Activated CD8-positive, alpha-beta memory T cell treated with anti-CD3 and anti-CD28 coated beads, Interleukin-2, amount 10 ng/mL, durations not matched to agents 7 days and 5 days (primary cell): ENCODE results near the gene SNX5. TPM values are rescaled to one million over a fixed set of nuclear protein-coding genes. Genes with fewer than 3 reads are reported as not detected.

ENCODE experiments used
- ATAC-seq: fragments of 150-1000 bp; cut with Tn5 transposase; one replicate; pipeline ENCODE4 v1.10.0; 2021; ENCODE audit warnings: moderate library complexity
- CTCF ChIA-PET: fragments of 350-600 bp; sonication (Branson Sonifier 250); formaldehyde crosslinking; loops from one replicate; lab custom pipeline; 2021; ENCODE audit warnings: antibody characterized with exemption; lab: Charles Lee
- DNase-seq: peaks from one replicate; pipeline ENCODE4 v3.0.0-alpha.2; 2020
- H3K27ac Mint-ChIP-seq: one replicate; pipeline ENCODE4 v1.8.0; 2021; ENCODE audit warnings: mild to moderate bottlenecking, mixed read lengths
- H3K27me3 Mint-ChIP-seq: one replicate; pipeline ENCODE4 v1.8.0; 2021; ENCODE audit warnings: mixed read lengths
- H3K36me3 Mint-ChIP-seq: one replicate; pipeline ENCODE4 v1.8.0; 2021; ENCODE audit warnings: mild to moderate bottlenecking, mixed read lengths
- H3K4me1 Mint-ChIP-seq: one replicate; pipeline ENCODE4 v1.8.0; 2021; ENCODE audit warnings: mixed read lengths
- H3K4me3 Mint-ChIP-seq: one replicate; pipeline ENCODE4 v1.8.0; 2021; ENCODE audit warnings: mild to moderate bottlenecking, moderate library complexity, mixed read lengths
- H3K9me3 Mint-ChIP-seq: one replicate; pipeline ENCODE4 v1.8.0; 2022; ENCODE audit warnings: low read depth, mixed read lengths
- total RNA-seq, 2 experiments: library from RNA; stranded (reverse); gene quantifications; one replicate each; pipeline ENCODE4 v1.2.3, GENCODE V29; 2021

SNX5 gene
- total RNA-seq, 2 experiments from 2014 or later: 178 to 192 TPM

GRCh38 chr20:17928211-17928611 lies 40.4 kb downstream of the SNX5 start:
- ATAC-seq: no peak
- no peaks in the 10 kb centered on the region for H3K9me3 Mint-ChIP-seq
- H3K36me3 Mint-ChIP-seq: no peaks in the 10 kb centered on the region

DNA sequence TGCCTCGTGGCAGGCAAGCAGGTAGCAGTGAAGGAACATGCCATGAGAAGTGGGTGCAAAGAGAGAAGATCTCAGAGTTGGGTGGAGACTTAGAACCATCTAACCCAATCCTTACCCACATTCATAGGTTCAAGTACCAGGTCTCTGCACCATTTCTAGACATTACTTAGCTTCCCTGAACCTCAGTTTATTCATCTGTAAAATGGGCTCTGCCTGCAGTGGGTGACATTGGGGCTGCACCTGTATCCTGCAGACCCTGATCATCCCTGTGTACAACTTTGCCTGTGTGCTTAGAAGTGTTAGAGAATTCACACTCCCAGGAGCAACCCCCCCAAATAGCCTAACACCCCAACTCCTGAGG lies 42.7 kb downstream of the SNX5 start:
- Mint-ChIP-seq H3K27me3 (peaks cover 32% of the 10 kb centered on the region), H3K4me1 (no peaks in the 10 kb centered on the region), H3K27ac (no peak overlapping the region), H3K36me3 (no peaks in the 10 kb centered on the region), H3K9me3 (no peaks in the 10 kb centered on the region), H3K4me3 (no peak overlapping the region)
- CTCF ChIA-PET: no interaction called here
- DNase-seq (no peak), ATAC-seq (no peak)

More at GRCh38 chr20:17928211-17928611, 40.4 kb downstream of the SNX5 start:
- CTCF ChIA-PET: no interaction called here
- no peaks in the 10 kb centered on the region for H3K4me1 Mint-ChIP-seq
- peaks cover 18% of the 10 kb centered on the region for H3K27me3 Mint-ChIP-seq
- H3K27ac Mint-ChIP-seq: no peak overlapping the region
- DNase-seq: no peak
- no peak overlapping the region for H3K4me3 Mint-ChIP-seq

- no peaks in the 10 kb centered on the region for H3K4me1 Mint-ChIP-seq
- H3K9me3 Mint-ChIP-seq: no peaks in the 10 kb centered on the region
- no peaks in the 10 kb centered on the region for H3K36me3 Mint-ChIP-seq
- no peak overlapping the region for H3K4me3 Mint-ChIP-seq
- no peak for DNase-seq
- peaks cover 35% of the 10 kb centered on the region for H3K27me3 Mint-ChIP-seq
- no peak overlapping the region for H3K27ac Mint-ChIP-seq
- no peak for ATAC-seq
- CTCF ChIA-PET: no interaction called here
Measured at GRCh38 chr20:17925141-17925939, 43.3 kb downstream of the SNX5 start.

DNA sequence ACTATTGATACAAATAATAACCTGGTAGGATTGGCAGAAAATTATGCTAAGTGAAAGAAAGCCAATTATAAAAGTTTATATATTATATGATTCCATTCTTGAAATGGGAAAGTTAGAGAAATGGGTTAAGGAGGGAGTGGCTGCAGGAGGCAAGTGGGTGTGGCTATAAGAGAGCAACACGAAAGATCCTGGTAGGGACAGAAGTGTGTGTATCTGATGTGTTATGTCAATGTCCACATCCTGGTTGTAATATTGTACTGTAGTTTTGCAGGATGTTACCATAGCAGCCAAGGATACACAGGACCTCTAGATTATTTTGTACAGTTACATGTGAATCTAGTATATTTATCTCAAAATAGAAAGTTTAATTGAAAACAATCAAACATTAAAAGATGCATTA lies 46.8 kb downstream of the SNX5 start:
- Mint-ChIP-seq H3K4me1 (peaks cover 2% of the 10 kb centered on the region), H3K27ac (no peak overlapping the region), H3K9me3 (no peaks in the 10 kb centered on the region), H3K27me3 (peaks cover 51% of the 10 kb centered on the region), H3K4me3 (no peak overlapping the region), H3K36me3 (no peaks in the 10 kb centered on the region)
- ATAC-seq: no peak
- no peak for DNase-seq
- CTCF ChIA-PET: no interaction called here

DNA sequence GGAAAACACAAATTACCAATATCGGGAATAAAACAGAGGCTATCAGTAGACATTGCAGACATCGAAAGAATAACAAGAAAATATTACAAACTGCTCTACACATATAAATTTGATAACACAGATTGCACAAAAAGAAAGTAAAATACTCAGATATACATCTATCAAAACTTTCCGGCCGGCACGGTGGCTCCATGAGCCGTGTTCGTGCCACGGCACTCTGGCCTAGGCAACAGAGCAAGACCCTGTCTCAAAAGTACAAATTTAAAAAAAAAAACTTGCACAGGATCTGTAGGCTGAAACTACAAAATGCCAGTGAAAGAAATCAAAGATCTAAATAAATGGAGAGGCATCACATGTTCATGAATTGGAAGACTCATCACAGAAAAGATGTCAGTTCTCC lies 49.4 kb downstream of the SNX5 start:
- no peaks in the 10 kb centered on the region for H3K9me3 Mint-ChIP-seq
- H3K27ac Mint-ChIP-seq: no peak overlapping the region
- CTCF ChIA-PET: no interaction called here
- DNase-seq (no peak), ATAC-seq (no peak)
- peaks cover 53% of the 10 kb centered on the region for H3K27me3 Mint-ChIP-seq
- no peak overlapping the region for H3K4me3 Mint-ChIP-seq
- no peaks in the 10 kb centered on the region for H3K36me3 Mint-ChIP-seq
- peaks cover 6% of the 10 kb centered on the region for H3K4me1 Mint-ChIP-seq

DNA sequence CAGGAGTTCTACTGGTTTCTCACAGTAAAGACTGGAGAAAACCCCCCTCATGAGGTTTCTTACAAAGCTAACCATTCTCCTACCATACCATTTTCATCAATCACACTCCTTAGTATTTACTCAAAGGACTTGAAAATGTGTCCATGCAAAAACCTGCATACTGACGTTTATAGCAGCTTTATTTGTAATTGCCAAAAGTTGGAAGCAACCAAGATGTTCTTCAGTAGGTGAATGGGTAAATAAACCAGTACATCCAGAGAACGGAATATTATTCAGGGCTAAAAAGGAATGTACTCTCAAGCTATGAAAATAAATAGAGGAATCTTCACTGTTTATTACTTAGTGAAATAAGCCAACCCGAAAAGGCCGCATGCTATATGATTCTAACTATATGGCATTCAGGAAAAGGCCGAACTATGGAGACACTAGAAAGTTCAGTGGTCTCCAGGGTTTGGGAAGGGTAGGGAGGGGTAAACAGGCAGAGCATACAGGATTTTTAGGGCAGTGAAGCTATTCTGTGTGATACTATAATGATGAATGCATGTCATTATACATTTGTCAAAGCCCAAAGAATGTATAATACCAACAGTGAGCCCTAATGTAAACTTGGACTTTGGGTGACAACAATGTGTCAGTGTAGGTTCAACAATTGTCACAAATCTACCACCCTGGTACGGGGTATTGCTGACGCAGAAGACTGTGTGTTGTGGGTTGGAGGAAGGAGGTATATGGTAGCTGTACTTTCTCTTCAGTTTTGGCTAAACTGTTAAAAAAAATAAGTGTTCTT lies 50.6 kb downstream of the SNX5 start:
- Mint-ChIP-seq H3K27me3 (peaks cover 55% of the 10 kb centered on the region), H3K9me3 (no peaks in the 10 kb centered on the region), H3K36me3 (no peaks in the 10 kb centered on the region), H3K4me1 (peaks cover 6% of the 10 kb centered on the region), H3K4me3 (no peak overlapping the region), H3K27ac (no peak overlapping the region)
- ATAC-seq: no peak
- CTCF ChIA-PET: no interaction called here
- no peak for DNase-seq

- ATAC-seq (peak; percentile 42), DNase-seq (no peak)
- CTCF ChIA-PET: interaction anchor here (1.5 kb wide), 1 partner anchor 411 kb away, joined by 3 read pairs; no protein-coding TSS in a partner anchor
- peaks cover 55% of the 10 kb centered on the region for H3K27me3 Mint-ChIP-seq
- H3K36me3 Mint-ChIP-seq: no peaks in the 10 kb centered on the region
- H3K9me3 Mint-ChIP-seq: no peaks in the 10 kb centered on the region
- H3K4me3 Mint-ChIP-seq: no peak overlapping the region
- H3K27ac Mint-ChIP-seq: no peak overlapping the region
- H3K4me1 Mint-ChIP-seq: peaks cover 6% of the 10 kb centered on the region
Measured at GRCh38 chr20:17916433-17916891, 52.1 kb downstream of the SNX5 start.

DNA sequence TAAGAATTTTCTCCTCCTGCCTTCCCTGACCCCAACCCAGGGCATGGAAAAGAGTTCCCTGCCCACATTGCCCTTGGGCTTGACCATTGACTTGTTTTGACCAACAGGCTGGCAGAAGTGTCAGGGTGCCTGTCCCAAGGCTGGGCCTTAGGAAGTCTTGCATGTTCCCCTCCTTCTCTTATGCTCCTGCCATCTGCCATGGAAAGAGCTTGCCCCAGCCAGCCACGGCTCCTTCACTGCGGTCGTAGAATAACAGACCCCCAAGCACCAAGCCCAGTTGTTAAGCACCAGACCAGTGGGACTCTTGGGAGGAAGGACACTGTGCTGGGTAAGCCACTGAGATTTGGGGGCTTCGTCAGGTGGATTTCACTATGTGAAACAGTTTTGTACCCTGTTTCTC lies 53.6 kb downstream of the SNX5 start:
- Mint-ChIP-seq H3K36me3 (no peaks in the 10 kb centered on the region), H3K4me3 (no peak overlapping the region), H3K4me1 (peaks cover 13% of the 10 kb centered on the region), H3K27ac (no peak overlapping the region), H3K9me3 (no peaks in the 10 kb centered on the region), H3K27me3 (peaks cover 58% of the 10 kb centered on the region)
- CTCF ChIA-PET: no interaction called here
- DNase-seq (no peak), ATAC-seq (no peak)

GRCh38 chr20:17912916-17913315 lies 55.7 kb downstream of the SNX5 start:
- no peak for ATAC-seq
- no peak overlapping the region for H3K27ac Mint-ChIP-seq
- no peaks in the 10 kb centered on the region for H3K9me3 Mint-ChIP-seq
- CTCF ChIA-PET: no interaction called here
- no peaks in the 10 kb centered on the region for H3K36me3 Mint-ChIP-seq
- no peak for DNase-seq
- H3K27me3 Mint-ChIP-seq: peaks cover 57% of the 10 kb centered on the region
- peaks cover 13% of the 10 kb centered on the region for H3K4me1 Mint-ChIP-seq
- no peak overlapping the region for H3K4me3 Mint-ChIP-seq

DNA sequence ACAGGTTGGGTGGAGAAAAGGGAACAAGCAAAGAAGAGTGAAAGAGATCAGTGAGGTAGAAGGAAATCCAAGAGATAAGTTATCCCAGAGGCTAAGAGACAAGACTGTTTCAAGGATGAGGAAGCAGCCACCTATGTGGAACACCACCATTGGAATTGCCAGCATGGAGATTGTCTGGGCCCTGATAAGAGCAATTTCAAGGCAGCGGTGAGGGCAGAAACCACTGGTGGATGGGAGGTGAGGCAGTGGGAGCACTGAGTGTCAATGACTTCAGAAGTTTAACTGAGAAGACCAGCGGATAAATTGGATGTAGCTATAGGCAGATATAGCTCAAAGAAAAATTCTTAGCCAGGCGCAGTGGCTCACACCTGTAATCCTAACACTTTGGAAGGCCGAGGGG lies 56.7 kb downstream of the SNX5 start:
- peaks cover 11% of the 10 kb centered on the region for H3K4me1 Mint-ChIP-seq
- H3K36me3 Mint-ChIP-seq: no peaks in the 10 kb centered on the region
- H3K27me3 Mint-ChIP-seq: peaks cover 51% of the 10 kb centered on the region
- no peak overlapping the region for H3K4me3 Mint-ChIP-seq
- CTCF ChIA-PET: no interaction called here
- ATAC-seq (no peak), DNase-seq (no peak)
- H3K27ac Mint-ChIP-seq: no peak overlapping the region
- no peaks in the 10 kb centered on the region for H3K9me3 Mint-ChIP-seq

- DNase-seq (no peak), ATAC-seq (no peak)
- Mint-ChIP-seq H3K36me3 (no peaks in the 10 kb centered on the region), H3K27me3 (peaks cover 44% of the 10 kb centered on the region), H3K4me1 (peaks cover 7% of the 10 kb centered on the region), H3K9me3 (no peaks in the 10 kb centered on the region), H3K27ac (no peak overlapping the region), H3K4me3 (no peak overlapping the region)
- CTCF ChIA-PET: no interaction called here
Measured at GRCh38 chr20:17910828-17911294, 57.7 kb downstream of the SNX5 start.

DNA sequence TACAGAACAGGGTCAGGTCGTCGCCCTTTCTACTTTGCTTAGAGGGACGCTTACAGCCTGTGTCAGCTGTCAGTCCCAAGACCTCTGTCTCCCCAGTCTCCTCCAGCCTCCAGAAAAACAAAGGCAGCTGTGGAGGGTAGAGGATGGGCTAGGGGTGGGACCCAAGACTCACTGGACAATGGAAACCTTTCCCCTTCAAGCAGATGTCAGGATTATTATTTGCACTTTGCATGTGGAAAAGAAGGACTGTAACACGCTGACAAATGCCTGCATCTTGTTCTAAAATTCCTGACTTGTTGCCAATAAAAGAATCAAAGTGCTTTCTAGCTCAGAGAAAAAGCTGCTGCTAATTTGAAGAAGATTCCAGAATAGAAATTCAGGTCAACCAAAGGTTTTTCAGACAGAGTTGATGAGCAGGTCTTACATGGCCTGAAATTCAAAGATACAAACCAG lies 58.7 kb downstream of the SNX5 start:
- Mint-ChIP-seq H3K4me1 (peaks cover 7% of the 10 kb centered on the region), H3K4me3 (no peak overlapping the region), H3K9me3 (no peaks in the 10 kb centered on the region), H3K27ac (no peak overlapping the region), H3K36me3 (no peaks in the 10 kb centered on the region), H3K27me3 (peaks cover 42% of the 10 kb centered on the region)
- DNase-seq (no peak), ATAC-seq (no peak)
- CTCF ChIA-PET: no interaction called here

DNA sequence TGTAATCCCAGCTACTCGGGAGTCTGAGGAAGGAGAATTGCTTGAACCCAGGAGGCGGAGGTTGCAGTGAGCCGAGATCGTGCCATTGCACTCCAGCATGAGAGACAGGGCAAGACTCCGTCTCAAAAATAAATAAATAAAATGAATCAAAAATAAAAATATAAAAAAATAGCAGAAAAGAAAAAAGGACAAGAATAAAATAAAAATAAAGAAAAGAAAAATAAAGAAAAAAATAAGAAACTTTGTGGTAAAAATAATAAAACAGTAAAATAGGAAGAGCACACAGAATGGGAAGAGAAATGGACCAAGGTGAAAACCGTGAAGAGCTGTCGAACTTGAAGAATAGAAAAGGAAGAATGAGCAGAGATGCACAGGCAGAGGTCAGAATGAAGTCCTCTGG lies 63.0 kb downstream of the SNX5 start:
- ATAC-seq: no peak
- H3K4me3 Mint-ChIP-seq: no peak overlapping the region
- DNase-seq: no peak
- no peak overlapping the region for H3K27ac Mint-ChIP-seq
- H3K27me3 Mint-ChIP-seq: peaks cover 20% of the 10 kb centered on the region
- CTCF ChIA-PET: interaction anchor here (1.1 to 1.8 kb wide), 2 partner anchors 224 to 400 kb away, joined by 3 to 7 read pairs; partner anchors contain the start of gene RRBP1
- H3K4me1 Mint-ChIP-seq: peaks cover 23% of the 10 kb centered on the region
- H3K36me3 Mint-ChIP-seq: peaks cover 4% of the 10 kb centered on the region
- H3K9me3 Mint-ChIP-seq: no peaks in the 10 kb centered on the region
